PC-3 (cell line): Measurements from ENCODE around the gene CRLF1. TPM values are rescaled to one million over a fixed set of nuclear protein-coding genes. Genes with fewer than 3 reads are reported as not detected.
A peak's percentile ranks its signal among the peaks of the same experiment; 100 is the strongest.

Experiments
- ATAC-seq: fragments of 200-7000 bp; cut with Tn5 transposase; 2 replicates; pipeline ENCODE4 v1.9.1; 2020; ENCODE audit warnings: mild to moderate bottlenecking, moderate library complexity
- BruUV-seq: library from RNA; stranded (reverse); fragments of 400-500 nt; replicated peaks from 2 replicates; lab custom pipeline; 2021; lab: Mats Ljungman, UMichigan
- CTCF ChIA-PET: fragments of 300-600 bp; sonication (Branson Sonifier 250); formaldehyde crosslinking; loops from one replicate; lab custom pipeline; 2022; ENCODE audit warnings: antibody characterized with exemption; lab: Charles Lee
- POLR2A ChIA-PET: fragments of 300-600 bp; sonication (Branson Sonifier 250); formaldehyde crosslinking; loops from one replicate; lab custom pipeline; 2022; ENCODE audit warnings: antibody characterized with exemption; ENCODE audit not compliant: unreplicated experiment; lab: Charles Lee
- DNase-seq: peaks from one replicate; pipeline ENCODE4 v3.0.0-alpha.2; 2015
- H2AFZ ChIP-seq: fragments of 300-600 bp; sonication (generic); 2 replicates; pipeline ENCODE4 v1.6.0; 2016; ENCODE audit warnings: antibody characterized with exemption, low read length
- H3F3A ChIP-seq: fragments of 300-600 bp; sonication (generic); one replicate; pipeline ENCODE4 v1.6.0; 2017; ENCODE audit warnings: antibody characterized with exemption, low read length, control low read depth, mild to moderate bottlenecking; ENCODE audit not compliant: unreplicated experiment
- H3K27ac ChIP-seq: fragments of 300-600 bp; sonication (generic); 2 replicates; pipeline ENCODE4 v1.5.1; 2016; ENCODE audit warnings: mild to moderate bottlenecking, low read length
- H3K27me3 ChIP-seq: fragments of 300-600 bp; sonication (generic); 2 replicates; pipeline ENCODE4 v1.6.1; 2016; ENCODE audit warnings: low read length, mixed read lengths
- H3K36me3 ChIP-seq: fragments of 300-600 bp; sonication (generic); 2 replicates; pipeline ENCODE4 v1.6.1; 2016; ENCODE audit warnings: low read depth, mixed run types, low read length, mixed read lengths
- H3K4me1 ChIP-seq: fragments of 300-600 bp; sonication (generic); 2 replicates; pipeline ENCODE4 v1.5.1; 2016; ENCODE audit warnings: low read length; ENCODE audit not compliant: insufficient read depth
- H3K4me2 ChIP-seq: fragments of 300-600 bp; sonication (generic); 2 replicates; pipeline ENCODE4 v1.6.0; 2016; ENCODE audit warnings: low read length
- H3K4me3 ChIP-seq: fragments of 300-600 bp; sonication (generic); 2 replicates; pipeline ENCODE4 v1.5.1; 2016; ENCODE audit warnings: mild to moderate bottlenecking, low read length, mixed read lengths
- H3K79me2 ChIP-seq: fragments of 300-600 bp; sonication (generic); 2 replicates; pipeline ENCODE4 v1.6.1; 2017; ENCODE audit warnings: low read length, mixed read lengths
- H3K9ac ChIP-seq: fragments of 300-600 bp; sonication (generic); 2 replicates; pipeline ENCODE4 v1.6.0; 2016; ENCODE audit warnings: mild to moderate bottlenecking, low read length
- H3K9me2 ChIP-seq: fragments of 300-600 bp; sonication (generic); replicated peaks from 2 replicates; pipeline ENCODE4 v1.6.1; 2016; ENCODE audit warnings: mixed run types, low read length, mixed read lengths
- H3K9me3 ChIP-seq: fragments of 300-600 bp; sonication (generic); 2 replicates; pipeline ENCODE4 v1.6.1; 2016; ENCODE audit warnings: low read length, mixed read lengths
- H4K20me1 ChIP-seq: fragments of 300-600 bp; sonication (generic); 2 replicates; pipeline ENCODE4 v1.6.1; 2016; ENCODE audit warnings: low read length, mixed read lengths
- CTCF ChIP-seq: fragments of 300-600 bp; sonication (generic); conservative IDR thresholded peaks from 2 replicates; pipeline ENCODE4 v1.5.1; 2017; ENCODE audit warnings: antibody characterized with exemption, low read depth, mild to moderate bottlenecking, low read length
- EZH2 ChIP-seq: fragments of 300-600 bp; sonication (generic); IDR thresholded peaks from one replicate; pipeline ENCODE4 v1.6.1; 2017; ENCODE audit warnings: antibody characterized with exemption, mild to moderate bottlenecking, low read length; ENCODE audit not compliant: unreplicated experiment
- EZH2phosphoT487 ChIP-seq: fragments of 300-600 bp; sonication (generic); IDR thresholded peaks from 2 replicates; pipeline ENCODE4 v1.6.1; 2018; ENCODE audit warnings: mild to moderate bottlenecking, antibody characterized with exemption, low read length, borderline replicate concordance
- intact Hi-C: fragments of 100-400 bp; cut with micrococcal nuclease; formaldehyde crosslinking; loops from 2 replicates; pipeline ENCODE4 v1.9.0; 2023
- total RNA-seq: library from RNA; depleted of rRNA; stranded (reverse); fragments of >200 nt; gene quantifications from 2 replicates; pipeline ENCODE4 v1.2.3, GENCODE V29; 2014

Gene CRLF1
- total RNA-seq, 1 experiment from 2014 or later, result 2.6 TPM

DNA sequence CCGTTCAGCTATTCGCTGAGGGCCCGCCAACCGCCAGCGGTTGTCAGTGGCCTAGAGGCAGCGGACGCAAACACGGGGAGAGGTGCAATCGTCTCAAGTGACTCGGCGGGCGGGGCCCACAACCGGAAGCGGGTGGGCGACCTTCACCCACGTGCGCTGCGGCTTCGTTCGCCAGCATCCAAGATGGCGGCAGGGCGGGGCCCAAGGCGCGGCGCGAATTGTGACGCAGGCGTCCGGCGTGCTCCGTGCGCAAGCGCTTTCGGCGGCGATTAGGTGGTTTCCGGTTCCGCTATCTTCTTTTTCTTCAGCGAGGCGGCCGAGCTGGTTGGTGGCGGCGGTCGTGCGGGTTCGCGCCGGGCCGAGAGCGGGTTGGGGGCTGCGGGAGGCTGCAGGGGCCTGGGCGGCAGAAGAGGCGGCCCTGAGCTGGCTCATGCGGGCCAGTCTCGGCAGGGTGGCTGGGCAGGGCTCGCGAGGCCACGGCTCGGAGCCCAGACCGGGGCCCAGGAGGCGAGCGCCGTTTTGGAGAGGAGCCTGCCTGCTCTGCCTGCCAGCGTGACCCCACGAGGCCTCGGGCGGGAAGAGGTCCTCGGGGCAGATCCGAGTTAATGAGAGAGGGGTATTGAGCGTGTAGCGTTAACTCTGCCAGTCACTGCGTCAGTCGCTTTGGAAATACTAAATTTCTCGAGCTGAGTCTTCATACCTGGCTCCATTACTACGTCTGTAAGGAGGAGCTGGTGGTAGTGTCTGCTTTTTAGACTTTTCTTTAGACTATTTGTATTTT lies 34.8 kb downstream of the CRLF1 start, which contains the start of gene UBA52:
Gene UBA52 (plus strand): TSS at position 294 of the 781 bp plus-strand sequence. CDS start 1,444 bp downstream, outside the sequence.
- H3K9me3 ChIP-seq, result no peaks in the 10 kb centered on the region
- H3K79me2 ChIP-seq, result peaks cover 38% of the 10 kb centered on the region
- peak within 1 kb of the TSS; percentile 63 for H3K27ac ChIP-seq
- intact Hi-C loops, result loop anchor here (2.0 to 5.0 kb wide), 2 partner anchors 15 to 109 kb away; partner anchors contain the start of gene KXD1
- H3K9ac ChIP-seq, result peak within 1 kb of the TSS; percentile 99
- H2AFZ ChIP-seq, result peak within 1 kb of the TSS; percentile 78
- H4K20me1 ChIP-seq, result peaks cover 32% of the 10 kb centered on the region
- no peaks in the 10 kb centered on the region for H3F3A ChIP-seq
- peak within 1 kb of the TSS; percentile 99 for H3K4me2 ChIP-seq
- H3K27me3 ChIP-seq, result no peaks in the 10 kb centered on the region
- H3K4me1 ChIP-seq, result peaks cover 15% of the 10 kb centered on the region
- H3K9me2 ChIP-seq, result no peaks in the 10 kb centered on the region
- peak within 1 kb of the TSS; percentile 100 for H3K4me3 ChIP-seq
- TF ChIP-seq EZH2, result no peak
- no peak for TF ChIP-seq EZH2phosphoT487
- TF ChIP-seq CTCF, result no peak
- no TSS peak for BruUV-seq
- ChIA-PET POLR2A (interaction anchor here (0.6 to 1.0 kb wide), 5 partner anchors 9 to 89 kb away, joined by 4 to 8 read pairs (median 5); partner anchors contain the start of genes KXD1 and REX1BD), CTCF (interaction anchor here (0.9 to 1.1 kb wide), 2 partner anchors 51 to 52 kb away, joined by 3 to 4 read pairs; no protein-coding TSS in a partner anchor)
- H3K36me3 ChIP-seq, result peaks cover 37% of the 10 kb centered on the region
- peak; percentile 96 for ATAC-seq
- peak; percentile 99 for DNase-seq

DNA sequence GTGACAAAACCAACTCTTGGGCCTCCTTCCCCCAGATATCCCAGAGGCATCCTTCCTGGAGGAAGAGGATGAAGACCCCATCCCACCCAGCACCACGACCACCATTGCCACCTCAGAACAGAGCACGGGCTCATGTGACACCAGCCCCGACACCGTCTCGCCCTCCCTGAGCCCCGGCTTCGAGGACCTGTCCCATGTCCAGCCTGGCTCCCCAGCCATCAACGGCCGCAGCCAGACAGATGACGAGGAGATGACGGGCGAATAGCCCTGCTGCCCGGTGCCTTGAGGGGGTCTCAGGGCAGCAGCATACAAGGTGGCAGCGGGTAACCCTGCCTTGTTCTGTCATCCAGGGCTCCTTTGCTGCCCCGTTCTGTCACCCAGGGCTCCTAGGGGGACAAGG lies 38.2 kb downstream of the CRLF1 start:
- Histone ChIP-seq H3K4me2 (no peak overlapping the region), H3K27me3 (no peaks in the 10 kb centered on the region), H2AFZ (no peak overlapping the region), H3K79me2 (peaks cover 17% of the 10 kb centered on the region), H3K27ac (no peak overlapping the region), H3K9ac (no peak overlapping the region), H3K36me3 (peaks cover 14% of the 10 kb centered on the region), H3K4me3 (no peak overlapping the region), H4K20me1 (peaks cover 15% of the 10 kb centered on the region), H3K9me3 (no peaks in the 10 kb centered on the region), H3F3A (no peaks in the 10 kb centered on the region), H3K9me2 (no peaks in the 10 kb centered on the region), H3K4me1 (peaks cover 12% of the 10 kb centered on the region)
- ChIA-PET CTCF (no interaction called here), POLR2A (no interaction called here)
- no TSS peak for BruUV-seq
- no peak for ATAC-seq
- DNase-seq, result no peak
- intact Hi-C loops, result no loop called here
- TF ChIP-seq CTCF (no peak), EZH2 (no peak), EZH2phosphoT487 (no peak)
